GM18511 (cell line): Measurements from ENCODE around the gene ABR.
"Not testable (repeated sequence)": the region's sequence is repeated elsewhere in the genome, so short reads cannot be mapped to it uniquely, and the experiment has no call there.

Experiments
- ATAC-seq: cut with Tn5 transposase; IDR thresholded peaks from one replicate; pipeline ENCODE4 v1.9.1; 2021; ENCODE audit warnings: mild to moderate bottlenecking, moderate library complexity; ENCODE audit not compliant: unreplicated experiment

ABR gene

GRCh38 chr17:1122533-1123392, 57.0 kb downstream of the ABR start:
- no peak for ATAC-seq

- ATAC-seq: not testable (repeated sequence)
Observed at GRCh38 chr17:1121442-1121817, 58.4 kb downstream of the ABR start.

- no peak for ATAC-seq
Observed at GRCh38 chr17:1120596-1121441, 59.0 kb downstream of the ABR start.

- ATAC-seq: no peak
Observed at GRCh38 chr17:1119924-1120323, 59.9 kb downstream of the ABR start.

- no peak for ATAC-seq
Observed at GRCh38 chr17:1116602-1117001, 63.2 kb downstream of the ABR start.

GRCh38 chr17:1112875-1113274, 66.9 kb downstream of the ABR start:
- ATAC-seq: no peak

GRCh38 chr17:1111599-1112443, 68.0 kb downstream of the ABR start:
- ATAC-seq: no peak

GRCh38 chr17:1110862-1111598, 68.8 kb downstream of the ABR start:
- no peak for ATAC-seq

- no peak for ATAC-seq
Observed at GRCh38 chr17:1110541-1110861, 69.3 kb downstream of the ABR start.

GRCh38 chr17:1109606-1110540, 69.9 kb downstream of the ABR start:
- no peak for ATAC-seq

- no peak for ATAC-seq
Observed at GRCh38 chr17:1108765-1109605, 70.8 kb downstream of the ABR start.

GRCh38 chr17:1108478-1108764, 71.4 kb downstream of the ABR start:
- ATAC-seq: no peak

- ATAC-seq: no peak
Observed at GRCh38 chr17:1107777-1108477, 71.9 kb downstream of the ABR start.

GRCh38 chr17:1107083-1107776, 72.6 kb downstream of the ABR start:
- no peak for ATAC-seq

- ATAC-seq: no peak
Observed at GRCh38 chr17:1104222-1104621, 75.6 kb downstream of the ABR start.

- no peak for ATAC-seq
Observed at GRCh38 chr17:1100382-1100781, 79.4 kb downstream of the ABR start.

- no peak for ATAC-seq
Observed at GRCh38 chr17:1099242-1099641, 80.5 kb downstream of the ABR start.
